Astrocyte of the spinal cord (primary cell): Measurements from ENCODE around the gene TRNAU1AP.
A peak's percentile ranks its signal among the peaks of the same experiment; 100 is the strongest.
"Not testable (repeated sequence)": the region's sequence is repeated elsewhere in the genome, so short reads cannot be mapped to it uniquely, and the experiment has no call there.

Experiments used
- DNase-seq: peaks from one replicate; pipeline ENCODE4 v3.0.0; 2011; ENCODE audit warnings: low read depth, low spot score
- H3K4me3 ChIP-seq: 2 replicates; pipeline ENCODE4 v1.5.1; 2011; ENCODE audit warnings: low read depth, mild to moderate bottlenecking, low read length, moderate library complexity
- CTCF ChIP-seq: IDR thresholded peaks from 2 replicates; pipeline ENCODE4 v1.5.1; 2012; ENCODE audit warnings: low read depth, mild to moderate bottlenecking, low read length, inconsistent platforms
- in situ Hi-C: cut with HindIII; loops from 2 replicates; pipeline ENCODE4 v1.10.0; 2017; ENCODE audit warnings: low sequenced_read_pairs

The TRNAU1AP gene

GRCh38 chr1:28526886-28527285, 26.0 kb upstream of the TRNAU1AP start:
- in situ Hi-C loops: no loop called here
- no peak for DNase-seq
- no peak for TF ChIP-seq CTCF
- H3K4me3 ChIP-seq: no peak overlapping the region

- no peak overlapping the region for H3K4me3 ChIP-seq
- no peak for DNase-seq
- in situ Hi-C loops: no loop called here
- no peak for TF ChIP-seq CTCF
Measured at GRCh38 chr1:28530456-28530855, 22.4 kb upstream of the TRNAU1AP start.

- no peak overlapping the region for H3K4me3 ChIP-seq
- DNase-seq: no peak
- TF ChIP-seq CTCF: no peak
- in situ Hi-C loops: no loop called here
Measured at GRCh38 chr1:28534671-28535070, 18.2 kb upstream of the TRNAU1AP start.

GRCh38 chr1:28535180-28535579, 17.7 kb upstream of the TRNAU1AP start:
- H3K4me3 ChIP-seq: no peak overlapping the region
- in situ Hi-C loops: no loop called here
- DNase-seq: no peak
- no peak for TF ChIP-seq CTCF

GRCh38 chr1:28537457-28538199, 15.3 kb upstream of the TRNAU1AP start:
- in situ Hi-C loops: no loop called here
- DNase-seq: no peak
- TF ChIP-seq CTCF: no peak
- H3K4me3 ChIP-seq: no peak overlapping the region

GRCh38 chr1:28538286-28538685, 14.6 kb upstream of the TRNAU1AP start:
- H3K4me3 ChIP-seq: no peak overlapping the region
- in situ Hi-C loops: no loop called here
- no peak for DNase-seq
- no peak for TF ChIP-seq CTCF

- TF ChIP-seq CTCF: peak; percentile 29
- no peak for DNase-seq
- H3K4me3 ChIP-seq: no peak overlapping the region
- in situ Hi-C loops: no loop called here
Measured at GRCh38 chr1:28540651-28541050, 12.2 kb upstream of the TRNAU1AP start.

GRCh38 chr1:28541414-28542015, 11.4 kb upstream of the TRNAU1AP start:
- DNase-seq, H3K4me3 ChIP-seq, in situ Hi-C loops: not testable (repeated sequence)
